GM21526 (cell line): Measurements from ENCODE around the gene TFEB.

ENCODE experiments used
- ATAC-seq: cut with Tn5 transposase; IDR thresholded peaks from one replicate; pipeline ENCODE4 v1.9.1; 2021; ENCODE audit warnings: moderate library complexity; ENCODE audit not compliant: unreplicated experiment, low FRiP score

TFEB gene

DNA sequence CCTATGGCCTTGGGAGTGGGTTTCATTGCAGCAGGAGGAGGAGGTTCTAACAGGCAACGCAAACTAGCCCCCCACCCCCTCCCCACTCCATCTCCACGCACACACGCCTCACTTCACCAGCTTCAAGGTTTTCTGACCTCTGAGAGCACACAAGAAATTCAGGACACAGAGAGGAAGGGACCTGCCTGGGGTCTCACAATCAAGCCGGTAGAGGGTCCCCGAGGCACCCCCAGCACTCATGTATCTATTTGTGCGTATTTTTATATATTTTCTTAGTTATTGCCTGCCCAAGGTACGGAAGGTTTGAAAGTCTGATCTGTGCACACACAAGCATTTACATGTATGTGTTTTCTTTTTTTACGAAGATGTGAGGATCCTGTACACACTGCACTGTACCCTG is 80.2 kb downstream of the TFEB start:
- no peak for ATAC-seq

GRCh38 chr6:41654698-41655151 is 80.7 kb downstream of the TFEB start:
- no peak for ATAC-seq

- no peak for ATAC-seq
These were observed 81.2 kb downstream of the TFEB start for GRCh38 chr6:41654151-41654697.

DNA sequence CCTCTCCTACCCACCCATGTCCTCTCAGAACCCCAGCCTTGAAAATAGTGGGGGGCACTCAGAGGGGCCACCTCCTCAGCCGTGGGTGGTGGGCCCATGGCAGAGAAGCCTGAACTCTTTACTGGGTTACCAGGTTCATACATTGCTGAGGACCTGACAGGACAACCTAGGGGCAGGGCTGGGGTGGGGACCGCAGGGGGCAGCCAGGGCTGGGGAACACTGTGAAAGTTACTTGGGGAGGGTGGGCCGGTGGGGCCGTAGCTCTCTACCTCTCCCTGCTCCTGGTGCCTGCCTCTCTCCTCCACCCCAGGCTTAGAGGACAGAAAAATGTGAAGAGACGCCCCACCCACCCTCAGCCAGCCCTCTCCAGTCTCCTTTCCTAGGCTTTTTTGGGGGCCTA is 81.7 kb downstream of the TFEB start:
- no peak for ATAC-seq

GRCh38 chr6:41652866-41653652 is 82.3 kb downstream of the TFEB start:
- ATAC-seq = no peak

GRCh38 chr6:41651962-41652657 is 83.3 kb downstream of the TFEB start:
- no peak for ATAC-seq

DNA sequence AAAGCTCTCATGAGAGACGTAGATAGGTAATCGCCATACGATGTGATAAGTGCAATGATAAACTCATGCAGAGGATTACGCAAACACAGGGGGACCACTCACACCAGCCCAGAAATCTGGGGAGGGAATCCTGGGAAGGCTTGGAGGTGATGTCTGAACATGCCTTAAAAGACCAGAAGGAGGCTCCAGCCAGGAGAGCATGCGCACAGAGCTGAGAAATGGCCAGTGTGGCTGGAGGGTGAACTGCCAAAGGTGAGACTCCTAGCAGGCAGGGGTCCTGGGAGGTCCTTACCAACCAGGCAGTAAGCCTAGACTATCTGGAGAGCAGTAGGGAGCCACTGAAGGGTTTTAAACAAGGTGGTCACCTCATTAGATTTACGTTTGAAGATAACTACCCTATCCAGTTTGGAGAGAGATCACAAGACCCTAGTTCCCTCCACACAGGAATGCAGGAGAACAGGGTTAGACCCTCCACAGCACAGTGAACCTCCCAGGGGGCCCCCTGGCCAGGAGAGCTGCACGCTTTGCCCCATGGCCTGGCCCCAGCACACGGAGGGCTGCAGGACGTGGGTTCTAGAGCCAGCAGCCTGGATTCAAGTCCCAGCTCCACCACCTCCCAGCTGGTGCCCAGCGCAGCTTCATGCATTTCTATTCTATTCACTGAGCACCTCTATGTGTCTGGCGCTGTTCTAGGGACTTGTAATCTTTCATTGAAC is 84.0 kb downstream of the TFEB start:
- ATAC-seq = no peak

DNA sequence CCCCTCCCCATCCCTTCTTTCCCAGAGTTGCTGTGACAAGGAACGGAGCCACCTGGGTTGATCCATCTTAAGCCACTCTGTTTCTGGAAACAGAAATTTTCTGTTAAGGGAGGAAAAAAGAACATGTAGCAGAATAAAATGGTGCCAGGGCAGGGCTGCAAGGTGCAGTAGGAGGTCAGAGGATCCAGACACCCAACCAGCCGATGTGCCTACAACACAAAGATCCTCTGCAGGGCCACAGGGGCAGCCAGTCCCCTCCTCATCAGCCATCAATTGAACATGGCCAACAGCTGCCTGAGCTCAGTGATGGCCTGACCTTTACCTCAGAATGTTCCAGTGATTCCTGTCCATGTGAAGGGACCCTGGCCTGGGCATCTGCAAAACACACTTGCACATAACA is 85.3 kb downstream of the TFEB start:
- ATAC-seq = no peak

DNA sequence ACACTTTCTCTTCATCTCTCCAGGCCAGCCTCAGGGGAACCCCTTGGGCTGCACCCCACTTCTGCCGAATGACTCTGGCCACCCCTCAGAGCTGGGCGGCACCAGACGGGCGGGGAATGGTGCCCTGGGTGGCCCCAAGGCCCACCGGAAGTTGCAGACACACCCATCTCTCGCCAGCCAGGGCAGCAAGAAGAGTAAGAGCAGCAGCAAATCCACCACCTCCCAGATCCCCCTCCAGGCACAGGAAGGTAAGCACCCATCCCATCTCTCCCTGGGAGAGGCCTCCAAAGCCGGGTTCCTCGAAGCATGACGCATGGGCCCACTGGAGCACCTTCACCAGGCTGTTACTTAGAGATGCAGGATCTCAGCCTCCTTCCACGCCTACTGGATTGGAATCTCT is 85.8 kb downstream of the TFEB start:
- no peak for ATAC-seq

DNA sequence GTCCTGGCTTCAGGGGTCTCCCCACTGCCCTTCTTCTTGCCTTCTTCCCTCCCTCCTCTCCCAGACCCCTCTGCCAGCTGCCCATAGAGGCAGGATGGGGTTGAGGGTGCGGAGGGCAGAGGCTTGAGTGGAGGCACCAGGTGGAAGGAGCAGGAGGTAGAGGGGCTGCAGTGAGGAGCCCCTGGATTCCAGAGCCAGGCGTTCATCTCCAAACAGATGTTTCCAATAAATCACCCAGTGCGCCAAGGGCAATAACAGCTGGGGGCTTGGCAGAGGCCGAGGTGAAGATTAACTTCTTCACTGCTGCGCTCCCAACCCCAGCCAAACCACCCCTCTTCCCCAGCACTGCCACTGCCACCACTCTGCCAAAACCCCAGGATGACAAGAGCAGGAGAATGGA is 86.5 kb downstream of the TFEB start:
- ATAC-seq = no peak

GRCh38 chr6:41648070-41648585 is 87.3 kb downstream of the TFEB start:
- no peak for ATAC-seq

- no peak for ATAC-seq
These were observed 88.3 kb downstream of the TFEB start for GRCh38 chr6:41647061-41647511.

DNA sequence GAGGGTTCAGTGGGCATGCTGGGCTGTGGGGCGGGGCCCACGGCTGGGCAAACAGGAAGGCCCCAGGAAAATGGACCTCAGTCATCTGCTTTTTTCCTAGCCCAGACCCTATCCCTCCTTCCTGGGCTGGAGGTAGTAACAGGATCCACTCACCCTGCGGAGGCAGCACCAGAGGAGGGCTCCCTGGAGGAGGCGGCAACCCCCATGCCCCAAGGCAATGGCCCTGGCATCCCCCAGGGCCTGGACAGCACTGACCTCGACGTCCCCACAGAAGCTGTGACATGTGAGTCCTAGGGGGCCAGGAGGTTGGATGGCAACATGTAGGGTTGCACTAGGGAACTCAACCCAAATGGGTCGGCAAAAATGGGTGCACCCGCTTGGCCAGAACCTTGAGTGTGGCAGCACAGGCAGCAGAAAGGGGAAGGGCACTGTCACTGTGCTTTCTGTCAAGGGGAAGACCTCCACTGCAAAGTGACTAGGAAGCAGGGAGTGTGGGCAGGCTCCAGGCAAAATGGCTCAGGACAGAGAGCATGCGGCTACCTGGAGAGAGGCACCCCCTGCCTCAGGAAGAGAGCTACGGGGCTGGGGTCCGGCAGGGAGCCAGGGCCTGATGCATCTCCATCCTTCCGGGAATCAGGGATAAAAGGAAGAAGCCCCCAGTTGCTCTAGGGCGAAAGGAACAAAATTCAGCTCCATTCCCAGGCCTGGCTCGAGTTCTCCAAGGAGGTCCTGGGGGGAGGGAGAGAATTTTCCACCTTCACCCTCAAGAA is 89.2 kb downstream of the TFEB start:
- no peak for ATAC-seq

- no peak for ATAC-seq
These were observed 90.3 kb downstream of the TFEB start for GRCh38 chr6:41645007-41645618.

DNA sequence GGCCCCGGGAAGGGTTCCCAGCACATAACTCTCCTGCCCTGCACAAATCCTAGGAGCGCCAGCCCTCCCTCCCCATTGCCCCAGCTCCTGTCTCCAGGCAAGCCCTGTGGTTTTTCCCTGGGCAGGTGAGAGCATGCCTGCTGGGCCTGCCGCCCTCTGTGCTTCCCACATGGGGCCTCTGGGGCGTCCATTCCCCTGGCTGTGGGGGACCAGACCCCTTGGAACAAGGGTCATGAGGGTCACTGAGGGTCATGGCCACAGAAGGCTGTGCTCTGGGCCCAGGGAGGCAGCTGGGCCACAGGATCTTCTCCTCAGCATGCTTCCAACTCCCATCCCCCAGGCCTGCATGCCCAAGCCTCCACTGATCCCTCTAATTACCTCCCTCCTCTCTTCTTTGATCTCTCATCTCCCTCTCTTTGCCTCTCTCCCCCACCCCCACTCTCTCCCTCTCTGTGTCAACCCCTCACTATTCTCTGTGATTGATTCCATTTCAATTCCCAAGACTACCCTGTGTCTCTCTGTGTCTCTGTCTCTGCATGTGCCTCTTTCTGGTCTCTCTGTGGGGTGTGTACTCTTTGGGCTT is 91.0 kb downstream of the TFEB start:
- no peak for ATAC-seq

DNA sequence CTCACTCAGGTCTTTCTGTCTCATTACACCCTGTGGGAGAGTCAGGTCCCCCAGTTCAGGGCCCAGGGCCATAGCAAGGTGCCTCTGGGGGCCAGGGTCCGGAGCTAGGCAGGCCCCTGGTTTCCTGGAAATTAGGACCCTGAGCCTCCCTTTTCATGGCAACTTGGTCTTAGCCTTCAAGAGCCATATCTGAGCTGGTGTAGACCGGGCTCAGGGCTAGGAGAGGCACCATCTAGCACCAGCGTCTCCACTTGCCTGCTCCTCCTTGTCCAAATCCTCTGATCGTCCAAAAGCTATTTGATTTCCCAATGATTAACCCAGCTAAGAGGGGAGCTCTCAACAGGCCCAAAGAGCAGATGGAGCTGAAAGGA is 91.5 kb downstream of the TFEB start:
- ATAC-seq = no peak

DNA sequence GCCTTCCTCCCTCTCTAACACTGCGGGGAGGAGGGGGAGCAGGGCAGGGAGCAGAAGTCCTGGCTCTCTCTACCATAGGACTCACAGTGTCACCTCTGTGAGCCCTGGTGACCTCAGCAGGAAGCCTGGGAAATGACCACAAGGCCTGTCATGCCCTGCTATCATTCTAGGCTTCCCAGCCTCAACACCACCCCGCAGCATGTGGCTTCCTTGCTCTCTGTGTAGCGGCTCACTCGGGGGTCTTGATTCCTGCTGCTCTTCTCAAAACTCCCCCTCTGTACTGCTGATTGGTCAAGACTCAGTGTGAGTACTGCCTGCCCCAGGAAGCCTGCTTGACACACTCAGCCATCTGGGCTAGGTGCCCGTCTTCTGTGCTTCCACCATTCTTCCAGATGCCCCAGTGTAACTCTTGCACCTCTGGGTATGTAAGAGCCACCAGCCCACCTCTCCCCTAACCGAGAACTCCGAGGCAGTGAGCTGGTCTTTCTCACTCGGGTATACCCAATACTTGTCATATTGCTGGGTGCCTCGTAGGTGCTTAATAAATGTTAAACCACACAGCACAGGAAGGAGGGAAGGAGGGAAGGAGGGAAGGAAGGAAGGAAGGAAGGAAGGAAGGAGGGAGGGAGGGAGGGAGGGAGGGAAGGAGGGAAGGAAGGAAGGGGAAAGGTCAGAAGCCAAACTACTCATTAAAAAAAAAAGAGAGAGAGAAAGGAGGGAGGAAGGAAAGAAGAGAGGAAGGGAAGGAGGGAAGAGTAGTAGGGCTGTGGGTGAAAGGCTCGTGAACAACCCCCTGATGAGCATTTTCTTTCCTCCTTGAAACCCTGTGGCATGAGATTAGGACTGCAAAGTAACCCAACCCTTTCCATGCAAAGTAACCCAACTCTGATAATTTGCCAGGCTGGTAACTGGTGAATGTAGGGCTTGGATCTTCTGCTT is 92.2 kb downstream of the TFEB start:
- ATAC-seq = no peak
